GM12878 (cell line): Measurements from ENCODE around the gene PTPRM.

Experiments used
- BRCA1 ChIP-seq: IDR thresholded peaks from 2 replicates; pipeline ENCODE4 v1.6.1; 2011; ENCODE audit warnings: low read depth, low read length, improper control_type of control experiment
- CHD1 ChIP-seq: IDR thresholded peaks from 2 replicates; pipeline ENCODE4 v1.6.1; 2012; ENCODE audit warnings: low read depth, low read length, improper control_type of control experiment
- CTCF ChIP-seq, 3 experiments: IDR thresholded peaks in 2 of 3; conservative IDR thresholded peaks in 1 of 3; 2 replicates each; pipeline ENCODE4 v1.5.1; 2011; ENCODE audit warnings: low read depth in 3 of 3, low read length in 3 of 3, mild to moderate bottlenecking in 3 of 3, control low read depth in 2 of 3, moderate library complexity in 2 of 3, inconsistent platforms in 1 of 3, mixed read lengths in 1 of 3; ENCODE audit not compliant: control insufficient read depth in 2 of 3, insufficient read depth in 1 of 3; ENCODE audit errors: extremely low read depth in 1 of 3
- MEF2B ChIP-seq: fragments of 450-650 bp; IDR thresholded peaks from 2 replicates; pipeline ENCODE4 v1.6.1; 2018; ENCODE audit warnings: mild to moderate bottlenecking, moderate library complexity; ENCODE audit not compliant: partially characterized antibody, poor library complexity, severe bottlenecking
- MXI1 ChIP-seq: fragments of 150-350 bp; IDR thresholded peaks from 2 replicates; pipeline ENCODE4 v1.6.1; 2011; ENCODE audit warnings: low read depth, mild to moderate bottlenecking, inconsistent platforms, low read length, improper control_type of control experiment
- POLR2A ChIP-seq: IDR thresholded peaks from 2 replicates; pipeline ENCODE4 v1.6.1; 2011; ENCODE audit warnings: low read depth, mild to moderate bottlenecking, low read length
- RFX5 ChIP-seq: IDR thresholded peaks from 2 replicates; pipeline ENCODE4 v1.6.1; 2011; ENCODE audit warnings: low read depth, low read length, improper control_type of control experiment
- SMARCA5 ChIP-seq: fragments of 450-650 bp; IDR thresholded peaks from 2 replicates; pipeline ENCODE4 v1.6.1; 2017; ENCODE audit warnings: mild to moderate bottlenecking
- SUZ12 ChIP-seq: fragments of 200-600 bp; sonication (generic); IDR thresholded peaks from one replicate; pipeline ENCODE4 v1.6.1; 2018; ENCODE audit warnings: antibody characterized with exemption, mild to moderate bottlenecking; ENCODE audit not compliant: unreplicated experiment

- TF ChIP-seq CTCF (IDR thresholded peaks at IDR 0.05 in 2 of 3, conservative IDR thresholded peaks at IDR 0.05 in 1 of 3; ENCODE audit: control insufficient read depth in 2 of 3, extremely low read depth in 1 of 3, insufficient read depth in 1 of 3, low read depth in 3 of 3, low read length in 3 of 3) (no peak), SUZ12 (no peak), RFX5 (no peak), POLR2A (no peak), CHD1 (no peak), MXI1 (no peak), SMARCA5 (no peak), BRCA1 (no peak), MEF2B (no peak)
Observed at GRCh38 chr18:7726522-7726921, 159.4 kb downstream of the PTPRM start.
